Measurements from ENCODE around the gene TMEM254.

- TF ChIP-seq EZH2 (IDR thresholded peaks at IDR 0.05; ENCODE audit: borderline replicate concordance) (no peak), CTCF (IDR thresholded peaks at IDR 0.05; ENCODE audit: poor library complexity) (no peak)
These were observed 53.0 kb downstream of the TMEM254 start for GRCh38 chr10:80131499-80131901.

Data from hepatocyte (in vitro differentiated cells).